22Rv1 (cell line): ENCODE data around the gene SCLT1.

Experiments
- H3K27ac ChIP-seq: fragments of 450-650 bp; 2 replicates; pipeline ENCODE4 v1.5.1; 2017
- ZFX ChIP-seq: fragments of 450-650 bp; IDR thresholded peaks from 2 replicates; pipeline ENCODE4 v1.6.1; 2017; ENCODE audit warnings: antibody characterized with exemption, borderline replicate concordance
- TF ChIP-seq, protein P1 (sequence below): fragments of 450-650 bp; IDR thresholded peaks from 2 replicates; pipeline ENCODE4 v1.5.1; 2017; ENCODE audit warnings: mild to moderate bottlenecking

SCLT1 gene

DNA sequence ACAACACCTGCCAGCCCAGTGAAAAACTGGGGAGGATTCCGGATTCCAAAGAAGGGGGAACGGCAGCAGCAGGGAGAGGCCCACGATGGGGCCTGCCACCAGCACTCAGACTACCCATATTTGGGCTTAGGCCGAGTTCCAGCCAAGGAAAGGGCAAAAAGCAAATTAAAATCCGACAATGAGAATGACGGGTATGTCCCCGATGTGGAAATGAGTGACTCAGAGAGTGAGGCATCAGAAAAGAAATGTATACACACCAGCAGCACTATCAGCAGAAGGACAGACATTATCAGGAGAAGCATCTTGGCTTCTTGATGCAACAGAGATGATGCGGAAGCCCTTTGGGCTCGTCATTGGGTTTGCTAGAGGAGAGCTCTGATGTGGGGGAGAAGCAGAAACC, 221.4 kb downstream of the SCLT1 start:
- H3K27ac ChIP-seq: no peak overlapping the region
- TF ChIP-seq, protein P1, sequence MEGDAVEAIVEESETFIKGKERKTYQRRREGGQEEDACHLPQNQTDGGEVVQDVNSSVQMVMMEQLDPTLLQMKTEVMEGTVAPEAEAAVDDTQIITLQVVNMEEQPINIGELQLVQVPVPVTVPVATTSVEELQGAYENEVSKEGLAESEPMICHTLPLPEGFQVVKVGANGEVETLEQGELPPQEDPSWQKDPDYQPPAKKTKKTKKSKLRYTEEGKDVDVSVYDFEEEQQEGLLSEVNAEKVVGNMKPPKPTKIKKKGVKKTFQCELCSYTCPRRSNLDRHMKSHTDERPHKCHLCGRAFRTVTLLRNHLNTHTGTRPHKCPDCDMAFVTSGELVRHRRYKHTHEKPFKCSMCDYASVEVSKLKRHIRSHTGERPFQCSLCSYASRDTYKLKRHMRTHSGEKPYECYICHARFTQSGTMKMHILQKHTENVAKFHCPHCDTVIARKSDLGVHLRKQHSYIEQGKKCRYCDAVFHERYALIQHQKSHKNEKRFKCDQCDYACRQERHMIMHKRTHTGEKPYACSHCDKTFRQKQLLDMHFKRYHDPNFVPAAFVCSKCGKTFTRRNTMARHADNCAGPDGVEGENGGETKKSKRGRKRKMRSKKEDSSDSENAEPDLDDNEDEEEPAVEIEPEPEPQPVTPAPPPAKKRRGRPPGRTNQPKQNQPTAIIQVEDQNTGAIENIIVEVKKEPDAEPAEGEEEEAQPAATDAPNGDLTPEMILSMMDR: no peak
- TF ChIP-seq ZFX: no peak

DNA sequence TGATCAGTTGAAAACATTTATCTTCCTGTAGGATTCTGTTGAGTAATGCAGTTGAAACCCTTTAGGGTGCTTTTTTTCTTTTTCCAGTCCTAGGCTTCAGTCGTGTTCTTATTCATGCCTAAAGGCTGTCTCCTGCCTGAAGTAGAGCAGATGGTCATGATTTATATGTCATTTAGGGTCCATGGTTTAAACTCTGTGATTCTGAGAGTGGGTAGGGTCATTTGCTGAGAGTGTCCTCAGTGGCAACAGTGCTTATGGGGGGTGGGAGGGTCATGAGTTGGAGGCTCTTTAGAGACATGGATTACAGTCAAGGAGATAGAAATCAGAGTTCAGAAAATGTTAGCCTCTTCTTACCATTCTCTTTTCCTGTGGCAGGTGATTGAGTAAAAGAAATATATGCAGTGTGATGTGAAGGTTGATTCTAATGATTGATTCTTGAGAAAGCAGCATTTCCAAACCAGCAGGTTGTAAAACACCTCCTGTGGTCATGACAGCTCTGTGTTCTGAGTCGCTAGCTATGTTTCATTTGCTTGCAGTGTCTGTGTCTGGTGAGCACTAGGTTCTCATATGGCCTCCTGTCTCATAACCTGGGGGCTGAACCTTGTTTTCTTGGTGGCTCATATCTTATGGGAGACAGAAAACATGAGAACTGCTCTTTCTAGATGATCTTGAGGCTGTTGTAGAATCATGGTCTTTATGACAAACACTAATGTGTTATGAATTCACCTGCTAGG, 223.4 kb downstream of the SCLT1 start:
- no peak overlapping the region for H3K27ac ChIP-seq
- TF ChIP-seq, protein P1: no peak

DNA sequence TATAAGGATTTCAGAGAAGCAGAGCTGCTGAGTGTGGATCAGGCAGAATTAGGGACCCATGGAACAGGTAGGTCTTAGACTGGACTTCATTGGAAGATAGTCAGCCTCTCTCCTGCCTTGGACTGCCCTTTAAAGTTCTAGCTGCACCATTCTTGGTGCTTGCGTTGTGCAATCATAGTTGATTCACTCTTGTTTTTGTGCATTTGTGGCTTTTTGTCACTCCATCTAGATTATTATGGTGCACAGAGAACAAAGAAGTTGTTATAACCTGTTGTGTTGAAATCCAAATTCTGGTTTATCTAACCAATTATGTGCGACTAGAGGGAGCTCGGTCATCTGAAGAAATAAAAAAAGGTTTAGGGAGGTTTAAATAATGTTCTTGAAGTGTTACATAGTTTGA, 224.6 kb downstream of the SCLT1 start:
- H3K27ac ChIP-seq: peak overlapping the region; percentile 28
- TF ChIP-seq ZFX: no peak

DNA sequence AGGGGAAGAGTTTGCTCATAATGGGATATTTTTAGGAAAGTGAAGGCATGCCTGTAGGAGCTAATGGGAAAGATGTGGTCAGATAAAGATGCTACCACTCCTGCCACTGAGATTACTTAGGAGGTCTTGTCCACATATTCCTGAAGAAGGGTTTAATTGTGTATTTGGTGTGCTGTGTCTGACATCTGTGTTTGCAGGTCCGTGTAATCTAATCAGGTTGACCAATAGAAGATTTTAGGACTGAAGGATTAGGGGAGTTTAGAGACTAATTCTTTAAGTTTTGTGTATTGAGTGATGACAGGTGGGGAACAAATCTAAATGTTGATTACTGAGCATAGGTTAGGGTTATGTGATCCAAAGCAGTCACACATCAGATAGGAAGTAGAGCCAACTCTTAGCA, 226.6 kb downstream of the SCLT1 start:
- H3K27ac ChIP-seq: no peak overlapping the region
- no peak for TF ChIP-seq ZFX
- TF ChIP-seq, protein P1: no peak

DNA sequence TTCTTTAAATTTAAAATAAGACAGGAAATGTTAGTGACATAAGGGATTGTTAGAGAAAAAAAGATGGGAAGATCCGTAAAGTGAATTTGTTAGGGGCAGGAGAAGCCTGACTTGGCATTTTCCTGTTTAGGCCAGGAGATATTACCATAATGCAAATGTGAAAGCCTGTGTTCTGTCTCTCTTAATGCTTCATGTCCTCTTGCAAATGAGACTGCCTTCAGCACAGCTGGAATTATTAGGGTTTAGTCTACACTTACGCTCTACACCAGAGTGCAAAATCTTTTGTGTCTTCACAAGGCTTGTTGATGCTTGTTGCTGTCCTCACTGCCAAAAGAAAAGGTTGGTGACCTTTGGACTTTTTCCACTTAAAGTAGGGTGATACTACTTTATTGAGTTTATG, 227.1 kb downstream of the SCLT1 start:
- no peak for TF ChIP-seq ZFX
- TF ChIP-seq, protein P1: no peak
- no peak overlapping the region for H3K27ac ChIP-seq

DNA sequence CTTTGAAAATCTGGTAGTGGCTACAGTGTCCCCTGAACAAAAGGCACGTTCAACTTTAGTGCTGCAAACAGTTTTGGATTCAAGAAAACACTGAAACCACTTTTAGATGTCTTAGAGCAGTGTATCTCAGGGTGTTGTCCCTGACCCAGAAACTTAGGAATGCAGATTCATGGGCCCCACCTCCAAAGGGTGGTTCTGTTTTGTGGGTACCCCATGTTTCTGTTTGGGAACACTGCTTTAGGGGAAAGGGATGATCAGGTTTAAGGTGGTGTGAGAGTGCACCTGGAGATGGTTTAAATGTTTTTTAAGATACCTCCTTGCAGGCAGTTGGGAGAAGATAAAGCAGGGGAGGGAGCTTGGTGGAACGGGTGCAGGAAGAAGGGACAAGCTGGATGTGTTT, 228.2 kb downstream of the SCLT1 start:
- no peak for TF ChIP-seq ZFX
- TF ChIP-seq, protein P1: no peak
- no peak overlapping the region for H3K27ac ChIP-seq

DNA sequence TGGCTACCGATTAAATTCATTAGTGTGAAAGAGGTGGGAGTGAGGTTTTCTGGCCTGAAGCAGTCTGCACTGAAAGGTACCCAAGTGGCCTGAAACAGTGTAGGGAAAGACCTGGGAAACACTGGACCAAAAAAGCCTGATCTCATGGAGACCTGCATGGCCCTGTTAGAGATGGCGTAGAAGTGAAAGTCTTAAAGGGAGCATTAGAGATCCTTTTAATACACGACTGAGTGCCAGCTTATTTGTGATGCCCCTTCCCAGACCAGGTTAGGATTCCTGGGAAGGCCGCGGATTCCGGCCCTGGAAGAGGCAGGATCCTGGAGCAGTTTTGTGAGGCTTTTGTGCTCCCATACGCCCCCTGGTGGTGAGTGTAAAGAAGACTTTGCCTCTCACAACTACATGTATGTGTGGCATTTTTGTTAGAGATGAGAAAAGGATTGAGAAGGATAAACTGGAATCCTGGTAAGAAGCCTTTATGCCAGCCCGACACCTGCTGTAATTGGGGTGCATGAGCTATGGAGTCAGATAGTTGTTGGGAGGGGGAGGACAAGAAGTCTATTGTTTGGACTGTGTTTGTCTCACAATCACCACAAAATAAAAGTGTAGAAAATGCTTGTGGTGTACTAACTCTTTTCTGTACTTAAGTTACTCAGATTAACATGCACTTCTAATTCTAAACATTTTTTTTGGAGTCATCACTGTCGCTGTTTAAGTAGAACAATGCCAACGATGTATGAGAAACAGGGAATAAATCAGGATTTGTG, 229.8 kb downstream of the SCLT1 start:
- TF ChIP-seq, protein P1: peak; percentile 91
- TF ChIP-seq ZFX: no peak
- no peak overlapping the region for H3K27ac ChIP-seq
